Jurkat, Clone E6-1 (cell line): Measurements from ENCODE around the gene FBXL14.

Experiments used
- DNase-seq: peaks from one replicate; pipeline ENCODE4 v3.0.0-alpha.2; 2011; ENCODE audit warnings: low read depth, low spot score
- H3K4me3 ChIP-seq: 2 replicates; pipeline ENCODE4 v1.5.1; 2011; ENCODE audit warnings: mild to moderate bottlenecking, low read length, control low read depth, moderate library complexity

The FBXL14 gene

GRCh38 chr12:1628666-1629337, 34.4 kb upstream of the FBXL14 start, which contains the start of gene WNT5B:
TSS of gene WNT5B (plus strand) at chr12:1629231. CDS start at chr12:1631355, 2,124 bp downstream.
- DNase-seq: no peak
- peak within 1 kb of the TSS; percentile 38 for H3K4me3 ChIP-seq

- no peak overlapping the region for H3K4me3 ChIP-seq
- DNase-seq: no peak
Observed at GRCh38 chr12:1622406-1622805, 28.0 kb upstream of the FBXL14 start.

GRCh38 chr12:1620092-1620491, 25.7 kb upstream of the FBXL14 start:
- no peak overlapping the region for H3K4me3 ChIP-seq

GRCh38 chr12:1619587-1619986, 25.2 kb upstream of the FBXL14 start:
- no peak for DNase-seq
- H3K4me3 ChIP-seq: no peak overlapping the region

More at GRCh38 chr12:1620092-1620491, 25.7 kb upstream of the FBXL14 start:
- no peak for DNase-seq

DNA sequence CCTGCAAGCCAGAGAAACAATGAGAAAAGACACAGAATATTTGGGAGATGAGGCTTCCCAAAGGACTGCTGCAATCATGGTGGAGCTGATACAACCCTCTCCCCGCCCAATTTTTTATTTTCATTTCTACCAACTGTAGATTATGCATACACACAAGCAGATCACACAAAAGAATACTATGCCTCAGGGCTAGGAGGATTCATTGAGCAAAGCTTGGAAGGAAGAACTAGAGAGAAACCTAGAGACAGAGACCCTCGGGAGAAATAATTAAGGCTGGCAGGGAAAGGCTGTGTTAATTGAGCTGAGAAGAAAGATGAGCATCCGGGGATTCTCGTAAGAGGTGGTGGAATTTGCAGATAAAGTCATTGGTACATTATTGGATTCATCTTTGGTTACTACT, 24.8 kb upstream of the FBXL14 start:
- no peak overlapping the region for H3K4me3 ChIP-seq
- DNase-seq: no peak

- no peak for DNase-seq
- H3K4me3 ChIP-seq: no peak overlapping the region
Observed at GRCh38 chr12:1618489-1618888, 24.1 kb upstream of the FBXL14 start.

DNA sequence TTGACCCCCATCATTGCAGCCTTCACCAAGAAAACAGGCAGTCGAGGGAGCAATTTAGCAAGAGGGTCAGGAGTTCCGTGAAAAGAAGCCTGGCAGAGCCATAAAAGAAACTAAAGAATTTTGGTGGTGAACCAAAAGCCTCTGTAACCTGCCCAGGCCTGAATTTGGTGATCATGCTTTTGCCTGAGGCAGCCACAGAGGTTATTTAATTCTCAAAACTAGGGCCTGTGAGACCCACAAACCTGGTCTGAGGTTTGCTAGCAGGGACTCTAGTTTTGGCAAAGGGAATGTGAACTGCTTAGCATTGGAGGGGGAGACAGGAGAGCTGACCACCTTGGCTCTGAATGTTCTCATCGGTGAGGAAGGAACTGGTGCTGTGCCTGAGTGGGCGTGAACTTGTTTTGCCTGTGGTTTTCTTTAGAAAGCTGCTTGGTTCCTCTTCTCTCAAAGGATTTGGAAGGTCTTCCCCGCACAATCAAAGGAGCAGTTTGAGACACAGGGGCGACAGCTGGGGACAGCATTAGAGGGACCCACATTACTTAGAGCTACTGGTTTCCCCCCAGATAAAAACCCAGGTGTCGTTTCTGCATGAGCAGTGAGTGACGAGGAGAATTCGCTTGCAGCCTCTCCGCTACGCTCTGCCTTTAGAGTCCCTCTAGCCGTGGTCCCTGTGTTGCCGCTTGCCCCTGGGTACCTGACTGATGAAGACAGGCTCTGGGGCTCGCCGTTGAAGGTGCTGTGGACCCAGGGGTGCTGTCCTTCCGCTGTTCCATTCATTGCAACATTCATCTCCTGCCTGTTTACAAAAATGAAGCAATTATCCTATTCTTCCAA, 22.1 kb upstream of the FBXL14 start:
- no peak overlapping the region for H3K4me3 ChIP-seq
- DNase-seq: no peak

- DNase-seq: no peak
- no peak overlapping the region for H3K4me3 ChIP-seq
Observed at GRCh38 chr12:1614360-1614759, 20.0 kb upstream of the FBXL14 start.

DNA sequence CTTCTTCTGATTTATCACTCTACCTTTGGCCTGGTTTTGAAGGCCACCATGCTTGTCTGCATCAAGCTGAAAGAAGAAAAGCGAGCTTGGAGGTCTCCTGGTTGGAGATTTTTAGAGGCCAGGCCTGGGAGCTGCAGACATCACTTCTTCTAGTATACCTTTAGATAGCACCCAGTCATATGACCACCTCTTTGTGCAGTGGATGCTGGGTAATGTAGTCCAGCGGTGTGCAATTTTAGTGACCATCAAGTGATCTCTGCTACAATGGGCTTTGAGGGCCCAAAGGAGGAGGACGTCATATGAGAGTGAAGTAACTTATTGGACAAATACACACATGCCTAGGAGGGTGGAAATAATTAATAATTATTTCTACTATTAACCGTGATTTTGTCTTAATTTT, 19.5 kb upstream of the FBXL14 start:
- no peak overlapping the region for H3K4me3 ChIP-seq
- DNase-seq: no peak

- no peak for DNase-seq
- H3K4me3 ChIP-seq: no peak overlapping the region
Observed at GRCh38 chr12:1611803-1612572, 17.6 kb upstream of the FBXL14 start.

DNA sequence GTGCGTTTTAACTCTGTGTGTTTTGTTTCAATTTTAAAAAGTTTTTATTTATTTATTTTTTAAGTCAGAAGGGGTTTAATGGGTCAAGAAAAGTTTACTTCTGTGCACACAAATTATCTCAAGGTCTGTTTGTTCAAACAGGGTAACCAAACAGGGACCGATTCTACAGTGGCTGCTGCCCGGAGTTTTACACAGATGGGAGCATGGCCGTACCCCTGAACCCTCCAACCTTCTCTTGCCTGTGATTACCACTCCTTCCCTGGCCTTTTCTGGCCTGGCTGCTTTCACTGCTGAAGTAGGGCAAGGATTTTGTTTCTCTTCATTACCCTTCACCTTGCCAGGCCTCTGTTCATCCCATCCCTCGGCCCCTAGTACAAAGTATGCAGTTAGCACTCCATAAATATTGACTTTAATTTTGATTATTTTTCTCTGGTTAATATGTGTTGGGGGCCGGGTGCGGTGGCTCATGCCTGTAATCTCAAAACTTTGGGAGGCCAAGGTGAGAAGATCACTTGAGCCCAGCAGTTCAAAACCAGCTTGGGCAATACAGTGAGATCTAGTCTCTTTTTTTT, 15.8 kb upstream of the FBXL14 start:
- H3K4me3 ChIP-seq: no peak overlapping the region
- DNase-seq: no peak

- DNase-seq: no peak
- no peak overlapping the region for H3K4me3 ChIP-seq
Observed at GRCh38 chr12:1608713-1609119, 14.3 kb upstream of the FBXL14 start.

- DNase-seq: no peak
Observed at GRCh38 chr12:1607940-1608712, 13.7 kb upstream of the FBXL14 start.

GRCh38 chr12:1606021-1606622, 11.7 kb upstream of the FBXL14 start:
- H3K4me3 ChIP-seq: no peak overlapping the region
- no peak for DNase-seq

More at GRCh38 chr12:1607940-1608712, 13.7 kb upstream of the FBXL14 start:
- no peak overlapping the region for H3K4me3 ChIP-seq

DNA sequence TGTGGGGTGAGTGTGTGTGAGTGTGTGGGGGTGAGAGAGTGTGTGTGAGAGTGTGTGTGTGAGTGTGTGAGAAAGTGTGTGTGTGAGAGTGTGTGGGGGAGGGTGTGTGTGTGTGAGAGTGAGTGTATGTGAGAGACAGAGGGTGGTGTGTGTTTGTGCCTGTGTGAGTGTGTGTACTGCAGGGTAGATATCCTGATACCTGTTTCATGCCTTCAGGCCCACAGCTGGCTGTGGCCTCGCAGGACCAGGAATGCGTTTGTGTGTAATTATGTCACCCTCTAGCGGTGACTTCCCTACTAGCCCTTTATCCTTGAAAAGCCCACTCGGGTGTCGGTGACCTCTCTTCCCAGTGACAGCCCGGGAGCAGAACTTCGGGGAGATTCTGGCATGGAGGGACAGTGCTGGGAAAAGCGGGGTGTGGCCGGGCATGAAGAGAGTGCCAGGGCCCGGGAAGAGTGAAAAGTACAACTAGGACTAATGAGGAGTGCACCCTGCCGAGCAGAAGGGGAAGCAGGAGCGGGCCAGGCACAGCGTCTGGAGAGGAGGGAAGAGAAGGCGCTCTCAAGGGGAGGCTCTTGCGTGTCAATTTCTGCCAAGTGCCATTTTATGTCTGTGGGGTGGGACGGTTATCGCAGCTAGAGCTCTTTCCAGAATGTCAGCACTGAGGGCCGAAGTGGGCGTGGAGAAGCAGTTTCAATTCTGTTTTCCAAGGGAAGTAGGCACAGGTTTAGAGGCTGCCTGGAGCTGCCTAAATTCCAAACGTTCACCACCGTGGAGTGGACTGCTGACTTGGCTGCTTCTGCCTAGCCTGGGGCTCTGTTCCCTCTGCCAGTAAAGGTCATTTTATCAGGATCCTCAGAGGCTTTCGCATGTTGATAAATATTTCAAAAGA, 11.0 kb upstream of the FBXL14 start:
- no peak overlapping the region for H3K4me3 ChIP-seq
- DNase-seq: peak; percentile 62

DNA sequence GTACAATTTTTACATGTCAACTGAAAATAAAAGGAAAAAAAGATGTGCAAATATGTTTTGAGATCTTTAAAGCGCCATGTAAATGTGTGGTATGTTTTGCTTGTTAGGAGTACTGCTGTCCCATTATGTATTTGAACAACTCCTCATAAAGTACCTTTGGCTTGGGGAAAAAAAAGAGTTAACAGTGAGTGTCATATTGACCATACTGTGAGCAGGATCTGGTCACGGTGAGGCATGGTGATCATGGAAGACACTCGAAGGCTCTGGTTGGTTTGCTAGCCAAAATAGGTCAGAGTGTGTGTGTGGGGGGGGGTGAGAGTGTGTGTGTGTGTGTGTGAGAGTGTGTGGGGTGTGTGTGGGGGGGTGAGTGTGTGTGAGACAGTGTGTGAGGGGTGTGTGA, 10.1 kb upstream of the FBXL14 start:
- no peak for DNase-seq
- H3K4me3 ChIP-seq: no peak overlapping the region

DNA sequence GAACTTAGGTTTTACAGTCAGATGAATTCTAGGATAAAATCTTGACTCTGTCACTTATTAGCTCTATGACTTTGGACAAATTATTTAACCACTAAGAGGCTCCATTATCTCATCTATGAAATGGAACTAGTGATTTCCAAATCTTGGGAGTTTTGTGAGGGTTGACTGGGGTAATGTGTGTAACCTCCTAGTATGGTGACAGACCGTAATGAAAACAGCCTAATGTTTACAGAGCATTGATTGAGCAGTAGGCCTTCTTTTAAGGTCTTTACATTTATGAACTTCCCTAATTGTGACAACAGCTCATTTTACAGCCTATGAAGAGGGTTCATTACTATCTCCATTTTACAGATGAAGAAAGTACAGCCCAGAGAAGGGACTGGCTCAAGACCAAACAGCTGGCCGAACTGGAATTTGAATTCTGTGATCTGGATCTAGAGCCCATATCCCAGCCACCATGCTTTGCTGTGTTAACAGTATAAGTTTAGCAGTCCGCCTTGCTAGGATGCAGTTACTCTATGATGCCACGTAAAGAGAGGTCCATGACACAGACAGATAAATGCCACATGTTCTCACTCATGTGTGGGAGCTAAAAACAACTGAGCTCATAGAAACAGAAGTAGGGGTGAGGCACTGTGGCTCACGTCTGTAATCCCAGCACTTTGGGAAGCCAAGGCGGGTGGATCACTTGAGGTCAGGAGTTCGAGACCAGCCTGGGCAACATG, 9.1 kb upstream of the FBXL14 start:
- H3K4me3 ChIP-seq: no peak overlapping the region
- DNase-seq: no peak
